ENCODE results near the gene ZBTB43. TPM values are rescaled to one million over a fixed set of nuclear protein-coding genes. Genes with fewer than 3 reads are reported as not detected.
A peak's percentile ranks its signal among the peaks of the same experiment; 100 is the strongest.
"Not testable (repeated sequence)": the region's sequence is repeated elsewhere in the genome, so short reads cannot be mapped to it uniquely, and the experiment has no call there.

The ZBTB43 gene
- polyA plus RNA-seq, 12 donors, result 10.1 to 18.3 (median 14.8) TPM; not detected in 1

DNA sequence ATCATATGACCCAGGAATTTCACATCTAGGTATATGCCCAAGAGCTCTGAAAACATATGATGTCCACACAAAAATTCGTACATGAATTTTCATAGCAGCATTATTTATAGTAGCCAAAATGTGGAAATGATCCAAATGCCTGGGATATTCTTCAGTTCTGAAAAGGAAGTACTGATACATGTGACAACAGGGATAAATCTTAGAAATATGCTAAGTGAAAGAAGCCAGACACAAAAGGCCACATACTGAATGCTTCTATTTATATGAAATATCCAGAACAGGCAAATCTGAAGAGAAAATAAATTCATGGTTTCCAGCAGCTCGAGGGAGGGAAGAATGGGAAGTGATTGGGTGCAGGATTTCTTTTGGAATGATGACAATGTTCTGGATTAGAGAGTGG is 16.8 kb upstream of the ZBTB43 start:
- DNase-seq, result no peak

- DNase-seq, result no peak
Observed at GRCh38 chr9:126788634-126789349, 16.0 kb upstream of the ZBTB43 start.

DNA sequence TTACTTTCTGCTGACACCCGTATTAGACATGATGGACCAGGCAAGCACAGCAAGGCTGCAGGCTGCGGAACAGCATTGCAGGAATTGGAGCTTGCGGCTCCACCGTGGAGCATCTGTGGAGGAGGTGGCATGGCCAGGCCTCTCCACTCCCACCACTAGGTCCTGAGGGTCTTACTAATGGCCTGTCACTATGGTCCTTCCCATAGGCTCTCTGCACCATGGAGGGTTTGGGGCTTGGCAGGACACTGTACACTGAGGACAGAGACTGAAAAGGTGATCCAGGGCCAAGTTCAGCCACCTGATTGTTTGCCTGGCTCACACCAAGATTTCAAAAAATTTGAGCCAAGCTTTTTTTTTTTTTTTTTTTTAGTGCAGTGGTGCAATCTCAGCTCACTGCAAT is 14.3 kb upstream of the ZBTB43 start:
- DNase-seq, result no peak

- no peak for DNase-seq
Observed at GRCh38 chr9:126791406-126792230, 13.2 kb upstream of the ZBTB43 start.

- DNase-seq, result no peak
Observed at GRCh38 chr9:126793686-126794417, 11.0 kb upstream of the ZBTB43 start.

DNA sequence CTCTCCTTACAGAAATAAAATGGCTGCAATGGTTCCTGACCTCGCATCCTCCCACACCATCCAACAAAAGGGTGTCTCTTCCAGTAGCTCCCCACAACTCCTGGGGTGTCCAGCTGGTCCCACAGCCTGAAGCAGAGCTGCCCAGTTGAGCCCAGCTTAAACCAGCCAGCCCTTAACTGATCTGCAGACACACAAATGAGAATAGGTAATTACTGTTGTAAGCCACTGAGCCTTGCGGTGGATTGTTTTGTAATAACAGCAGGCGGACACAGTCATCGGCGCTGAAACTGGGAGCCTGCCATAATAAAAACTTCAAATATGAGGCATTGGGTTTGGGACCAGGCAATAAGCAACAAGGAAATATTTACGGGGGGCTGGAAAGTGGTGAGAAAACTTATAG is 10.4 kb upstream of the ZBTB43 start:
- no peak for DNase-seq

DNA sequence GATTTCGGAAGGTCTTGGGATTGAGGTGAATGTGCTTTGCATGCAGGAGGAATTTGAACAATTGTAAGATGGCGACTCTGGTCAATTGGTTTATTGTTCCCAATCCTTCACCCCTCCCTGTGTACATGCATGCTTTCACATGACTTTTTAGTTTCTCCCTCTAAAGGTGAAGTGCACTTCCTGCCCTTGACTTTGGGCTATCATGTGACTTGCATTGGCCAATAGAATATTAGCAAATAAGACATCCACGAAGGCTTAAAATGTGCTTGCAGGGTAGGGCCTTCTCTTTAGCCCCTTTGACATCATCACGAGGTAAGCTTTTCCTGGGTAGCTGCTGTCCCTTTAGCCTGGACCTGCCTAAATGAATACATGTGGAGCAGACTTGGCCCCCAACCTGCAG is 8.1 kb upstream of the ZBTB43 start:
- no peak for DNase-seq

DNA sequence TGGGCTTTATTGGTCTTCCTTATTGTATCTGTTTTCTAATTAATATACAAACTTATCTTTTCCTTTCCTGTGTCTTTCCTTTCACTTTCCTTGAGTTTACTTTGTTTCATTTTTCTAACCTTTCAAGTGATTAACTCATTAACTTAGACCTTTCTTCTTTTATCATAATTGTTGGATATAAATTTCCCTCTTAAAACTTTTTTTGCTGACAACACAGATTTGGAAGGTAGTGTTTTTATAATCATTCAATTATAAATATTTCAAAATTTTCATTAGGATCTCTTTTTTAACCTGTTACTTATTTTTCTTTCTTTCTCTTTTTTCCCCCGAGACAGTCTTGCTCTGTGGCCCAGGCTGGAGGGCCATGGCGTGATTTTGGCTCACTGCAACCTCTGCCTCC is 6.9 kb upstream of the ZBTB43 start:
- no peak for DNase-seq

GRCh38 chr9:126799034-126799433 is 5.8 kb upstream of the ZBTB43 start:
- no peak for DNase-seq

DNA sequence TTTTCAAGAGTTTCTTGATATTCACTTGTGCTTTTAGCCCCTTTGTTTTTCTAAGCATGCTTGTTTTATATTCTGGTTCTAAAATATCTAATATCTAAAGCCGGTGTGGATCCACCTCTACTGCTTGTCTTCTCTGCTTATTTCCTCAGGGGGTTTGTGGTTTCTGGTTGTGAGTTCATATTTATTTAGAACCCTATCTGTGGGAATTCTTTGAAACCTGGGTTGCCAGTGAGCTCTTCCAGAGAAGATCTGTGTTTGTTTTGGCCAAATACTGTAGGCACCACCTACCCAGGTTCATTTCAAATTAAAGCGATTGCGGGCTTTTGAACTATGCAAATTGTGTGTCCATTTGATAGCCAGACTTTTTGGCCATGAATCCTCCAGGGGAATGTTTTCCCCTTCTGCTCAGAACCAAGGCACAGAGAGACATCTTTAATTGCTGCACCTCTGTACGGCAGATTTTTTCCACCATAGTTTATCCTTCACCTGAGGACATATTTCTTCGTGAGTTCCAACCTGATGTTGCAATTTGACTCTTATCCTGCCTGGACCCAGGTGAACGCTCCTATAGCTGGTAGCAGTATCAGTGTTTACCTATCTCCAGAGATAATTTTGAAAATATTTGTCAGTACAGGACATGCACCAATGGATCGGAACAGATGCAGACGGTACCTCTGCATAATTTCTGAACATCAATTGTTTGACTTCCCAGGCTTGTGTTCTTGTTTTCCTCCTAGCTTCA is 2.4 kb upstream of the ZBTB43 start:
- no peak for DNase-seq

GRCh38 chr9:126804198-126804695 is 593 bp upstream of the ZBTB43 start:
- no peak for DNase-seq

DNA sequence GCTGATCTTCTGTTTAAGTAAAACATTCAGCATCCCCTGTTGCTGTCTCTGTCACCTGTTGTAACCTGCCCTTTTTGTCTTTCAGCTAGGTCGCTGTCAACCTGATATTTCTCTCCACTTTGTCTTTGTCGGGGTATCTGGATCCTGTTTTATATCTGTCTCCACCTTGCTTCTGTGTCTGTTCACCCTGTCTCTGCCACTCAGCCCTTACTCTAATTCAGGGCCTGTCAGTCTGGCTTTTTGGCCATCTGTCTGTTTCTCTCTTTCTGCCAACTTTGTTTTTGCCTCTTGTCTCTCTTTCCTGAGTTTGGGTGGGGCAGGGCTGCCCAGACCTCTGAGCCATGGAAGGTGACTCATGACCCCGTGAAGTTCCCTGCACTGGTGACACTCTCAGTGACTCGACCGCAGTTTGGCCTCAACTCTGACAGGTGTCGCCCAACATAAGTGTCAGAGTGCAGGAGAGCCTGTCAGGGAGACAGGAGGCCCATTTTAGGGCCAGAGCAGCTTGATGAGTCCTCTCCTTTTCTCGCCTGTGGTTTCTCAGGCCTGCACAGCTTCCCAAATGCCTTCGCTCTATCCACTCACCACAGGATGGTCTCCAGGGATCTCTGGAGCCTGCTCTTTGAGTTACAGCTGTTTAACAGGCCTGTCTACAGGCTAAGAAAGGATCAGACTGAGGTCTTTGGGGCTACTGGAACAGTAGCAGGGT is 868 bp downstream of the ZBTB43 start:
- peak; percentile 22 for DNase-seq

DNA sequence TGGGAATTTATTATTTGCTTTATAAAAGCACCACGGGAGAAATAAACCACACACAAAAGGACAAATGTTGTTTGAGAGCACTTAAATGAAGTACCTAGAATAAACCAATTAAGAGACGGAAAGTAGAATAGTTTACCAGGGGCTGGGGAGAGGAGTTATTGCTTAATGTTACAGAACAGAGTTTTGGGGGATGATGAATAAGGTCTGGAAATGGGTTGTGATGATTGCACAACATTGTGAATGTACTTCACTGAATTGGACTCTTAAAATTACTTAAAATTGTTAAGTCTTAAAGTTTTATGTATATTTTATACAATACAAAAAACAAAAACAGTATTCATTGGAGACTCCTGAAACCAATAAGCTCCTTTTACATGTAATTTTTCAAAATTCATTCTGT is 1.5 kb downstream of the ZBTB43 start:
- DNase-seq, result no peak

DNA sequence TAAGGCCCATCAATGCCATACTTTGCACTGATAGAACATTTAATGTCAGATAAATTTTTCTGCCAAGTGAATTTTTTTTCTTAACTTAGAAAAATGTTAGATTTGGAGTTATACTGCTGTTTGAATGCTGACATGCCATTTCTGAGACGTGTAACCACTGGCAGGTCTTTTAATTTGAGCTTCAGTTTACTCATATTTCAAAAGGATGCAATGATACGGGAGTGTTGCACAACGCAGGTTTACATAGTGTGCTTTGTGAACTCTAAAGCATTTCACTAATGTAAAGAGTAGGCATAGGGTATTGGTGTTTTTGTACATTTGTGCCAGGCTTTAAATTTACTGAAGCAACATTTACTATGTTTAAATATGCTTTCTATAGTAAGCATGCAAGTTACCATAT is 4.2 kb downstream of the ZBTB43 start:
- no peak for DNase-seq

- not testable (repeated sequence) for DNase-seq
Observed at GRCh38 chr9:126810221-126810620, 5.4 kb downstream of the ZBTB43 start.

DNA sequence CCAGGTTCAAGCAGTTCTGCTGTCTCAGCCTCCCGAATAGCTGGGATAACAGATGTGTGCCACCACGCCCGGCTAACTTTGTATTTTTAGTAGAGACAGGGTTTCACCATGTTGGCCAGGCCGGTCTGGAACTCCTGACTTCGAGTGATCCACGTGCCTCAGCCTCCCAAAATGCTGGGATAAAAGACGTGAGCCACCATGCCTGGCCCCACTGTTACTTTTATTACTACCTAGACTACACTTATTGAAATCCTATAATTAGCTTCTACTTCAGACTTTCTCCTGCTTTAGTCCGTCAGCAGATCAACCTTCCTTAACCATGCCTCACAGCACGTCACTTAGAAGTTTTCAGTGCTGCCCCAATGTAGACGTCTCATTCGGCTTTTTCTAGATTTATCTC is 8.2 kb downstream of the ZBTB43 start:
- no peak for DNase-seq

DNA sequence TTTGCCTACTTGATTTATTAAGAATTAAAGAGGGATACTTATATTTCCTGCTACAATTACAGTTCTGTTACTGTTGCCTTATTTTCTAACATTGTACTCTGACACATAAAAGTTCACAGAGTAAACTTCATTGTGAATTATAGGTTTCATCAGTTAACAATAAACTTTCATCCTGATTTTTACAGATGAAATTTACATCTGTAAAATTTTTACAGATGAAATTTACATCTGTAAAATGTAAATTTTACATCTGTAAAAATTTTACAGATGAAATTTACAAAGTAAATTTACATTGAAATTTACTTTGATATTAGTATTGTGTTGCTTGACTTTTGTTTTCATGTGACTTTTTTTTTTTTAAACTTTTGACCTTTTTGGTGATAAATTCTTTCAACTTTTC is 9.3 kb downstream of the ZBTB43 start:
- no peak for DNase-seq

- not testable (repeated sequence) for DNase-seq
Observed at GRCh38 chr9:126817615-126818014, 12.8 kb downstream of the ZBTB43 start.

- DNase-seq, result no peak
Observed at GRCh38 chr9:126818482-126818881, 13.6 kb downstream of the ZBTB43 start.

- no peak for DNase-seq
Observed at GRCh38 chr9:126819482-126819881, 14.6 kb downstream of the ZBTB43 start.

DNA sequence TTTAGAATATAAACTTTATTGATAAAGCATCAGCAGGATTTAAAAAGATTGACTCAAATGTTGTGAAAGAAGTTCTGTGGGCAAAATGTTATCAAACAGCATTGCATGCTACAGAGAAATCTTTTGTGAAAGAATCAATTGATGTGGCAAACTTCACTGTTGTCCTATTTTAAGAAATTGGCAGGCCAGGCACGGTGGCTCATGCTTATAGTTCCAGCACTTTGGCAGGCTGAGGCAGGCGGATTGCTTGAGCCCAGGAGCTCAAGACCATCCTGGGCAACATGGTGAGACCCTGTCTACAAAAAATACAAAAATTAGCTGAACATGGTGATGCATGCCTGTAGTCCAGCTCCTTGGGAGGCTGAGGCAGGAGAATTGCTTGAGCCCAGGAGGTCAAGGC is 17.4 kb downstream of the ZBTB43 start:
- no peak for DNase-seq

All from muscle of arm (tissue), 12 donors.